PFSK-1 (cell line): Measurements from ENCODE around the gene STMND1.

ENCODE experiments used
- FOXP2 ChIP-seq: optimal IDR thresholded peaks from 2 replicates; pipeline ENCODE3; 2011; ENCODE audit warnings: borderline replicate concordance, control low read depth, inconsistent platforms; ENCODE audit not compliant: insufficient read depth; ENCODE audit errors: extremely low read length, extremely low read depth
- POLR2AphosphoS5 ChIP-seq: IDR thresholded peaks from 2 replicates; pipeline ENCODE4 v1.6.1; 2012; ENCODE audit warnings: low read depth, mild to moderate bottlenecking, control low read depth, low read length, moderate library complexity
- REST ChIP-seq, 2 experiments: IDR thresholded peaks; 2 replicates each; pipeline versions ENCODE4 v1.6.1 to v1.8.0; 2011 to 2012; ENCODE audit warnings: low read depth in 2 of 2, low read length in 2 of 2, control low read depth in 1 of 2, inconsistent platforms in 1 of 2, mild to moderate bottlenecking in 1 of 2, moderate library complexity in 1 of 2; ENCODE audit not compliant: insufficient read depth in 1 of 2
- SIN3A ChIP-seq: IDR thresholded peaks from 2 replicates; pipeline ENCODE4 v1.6.1; 2012; ENCODE audit warnings: mild to moderate bottlenecking, low read length, moderate library complexity, borderline replicate concordance; ENCODE audit not compliant: insufficient read depth
- TAF1 ChIP-seq: IDR thresholded peaks from 2 replicates; pipeline ENCODE4 v1.6.1; 2012; ENCODE audit warnings: low read length, control low read depth, borderline replicate concordance; ENCODE audit not compliant: insufficient read depth

- no peak for TF ChIP-seq SIN3A
- no peak for TF ChIP-seq POLR2AphosphoS5
- TF ChIP-seq REST (IDR thresholded peaks at IDR 0.05; ENCODE audit: insufficient read depth in 1 of 2, low read depth in 2 of 2, low read length in 2 of 2), result no peak
- no peak for TF ChIP-seq FOXP2
- TF ChIP-seq TAF1, result no peak
Observed at GRCh38 chr6:17066610-17067009, 35.2 kb upstream of the STMND1 start.
